PC-9 (cell line): Measurements from ENCODE around the gene INTS11.

Experiments used
- EZH2 ChIP-seq: fragments of 200-600 bp; sonication (generic); IDR thresholded peaks from 2 replicates; pipeline ENCODE4 v1.8.0; 2017; ENCODE audit warnings: antibody characterized with exemption, low read depth
- TF ChIP-seq, protein P1 (sequence below): fragments of 200-600 bp; sonication (generic); conservative IDR thresholded peaks from 2 replicates; pipeline ENCODE4 v1.6.1; 2017; ENCODE audit warnings: mixed run types, antibody characterized with exemption, mild to moderate bottlenecking, moderate library complexity

DNA sequence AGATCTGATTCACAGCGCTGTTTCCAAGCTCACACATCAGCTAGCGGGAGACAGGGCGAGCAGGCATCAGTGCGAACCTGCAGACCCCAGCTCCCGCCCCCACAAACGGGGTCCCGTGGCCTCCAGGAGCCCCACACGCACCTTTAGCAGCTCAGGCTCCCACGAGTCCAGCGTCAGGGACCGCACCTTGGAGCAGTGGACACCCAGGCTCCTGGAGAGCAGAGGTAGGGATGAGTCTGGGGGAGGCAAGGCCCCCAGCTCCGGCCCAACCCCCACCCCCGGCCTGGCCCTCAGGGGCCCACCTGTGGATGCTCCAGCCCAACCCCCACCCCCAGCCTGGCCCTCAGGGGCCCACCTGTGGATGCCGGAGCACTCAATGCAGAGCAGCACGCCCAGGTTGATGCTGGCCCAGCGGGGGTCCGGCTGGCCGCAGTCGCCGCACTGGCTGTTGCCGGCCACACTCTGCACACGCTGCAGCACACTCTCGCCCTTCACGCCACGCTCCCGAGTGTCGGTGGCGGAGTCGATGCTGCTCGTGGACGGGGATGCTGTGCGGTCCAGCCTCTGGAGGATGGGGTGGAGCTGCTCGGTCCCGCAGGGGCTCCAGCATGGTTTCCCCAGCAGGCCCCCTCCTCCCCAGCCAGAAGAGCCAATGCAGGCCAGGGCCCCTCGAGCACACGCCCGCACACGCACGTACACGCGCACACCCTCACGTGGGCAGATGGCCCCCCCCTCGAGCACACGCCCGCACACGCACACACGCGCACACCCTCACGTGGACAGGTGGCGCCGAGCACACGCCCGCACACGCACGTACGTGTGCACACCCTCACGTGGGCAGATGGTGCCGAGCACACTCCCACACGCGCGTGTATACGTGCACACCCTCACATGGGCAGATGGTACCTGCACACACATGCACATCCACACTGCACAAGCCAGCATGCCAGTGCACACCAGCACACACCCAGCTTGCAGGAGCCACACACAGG, 28.1 kb downstream of the INTS11 start:
- TF ChIP-seq, protein P1, sequence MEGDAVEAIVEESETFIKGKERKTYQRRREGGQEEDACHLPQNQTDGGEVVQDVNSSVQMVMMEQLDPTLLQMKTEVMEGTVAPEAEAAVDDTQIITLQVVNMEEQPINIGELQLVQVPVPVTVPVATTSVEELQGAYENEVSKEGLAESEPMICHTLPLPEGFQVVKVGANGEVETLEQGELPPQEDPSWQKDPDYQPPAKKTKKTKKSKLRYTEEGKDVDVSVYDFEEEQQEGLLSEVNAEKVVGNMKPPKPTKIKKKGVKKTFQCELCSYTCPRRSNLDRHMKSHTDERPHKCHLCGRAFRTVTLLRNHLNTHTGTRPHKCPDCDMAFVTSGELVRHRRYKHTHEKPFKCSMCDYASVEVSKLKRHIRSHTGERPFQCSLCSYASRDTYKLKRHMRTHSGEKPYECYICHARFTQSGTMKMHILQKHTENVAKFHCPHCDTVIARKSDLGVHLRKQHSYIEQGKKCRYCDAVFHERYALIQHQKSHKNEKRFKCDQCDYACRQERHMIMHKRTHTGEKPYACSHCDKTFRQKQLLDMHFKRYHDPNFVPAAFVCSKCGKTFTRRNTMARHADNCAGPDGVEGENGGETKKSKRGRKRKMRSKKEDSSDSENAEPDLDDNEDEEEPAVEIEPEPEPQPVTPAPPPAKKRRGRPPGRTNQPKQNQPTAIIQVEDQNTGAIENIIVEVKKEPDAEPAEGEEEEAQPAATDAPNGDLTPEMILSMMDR: no peak
- TF ChIP-seq EZH2: no peak
